Measurements from ENCODE around the gene PLXDC2. TPM values are rescaled to one million over a fixed set of nuclear protein-coding genes. Genes with fewer than 3 reads are reported as not detected.

PLXDC2 gene
- total RNA-seq, 1 donor from 2014 or later = 0.86 TPM

GRCh38 chr10:20114179-20114578, 297.9 kb downstream of the PLXDC2 start:
- no peak for DNase-seq (ENCODE audit: low read depth)
- no peak overlapping the region for H3K4me3 ChIP-seq (ENCODE audit: low read depth, low read length)
- TF ChIP-seq, protein P1, sequence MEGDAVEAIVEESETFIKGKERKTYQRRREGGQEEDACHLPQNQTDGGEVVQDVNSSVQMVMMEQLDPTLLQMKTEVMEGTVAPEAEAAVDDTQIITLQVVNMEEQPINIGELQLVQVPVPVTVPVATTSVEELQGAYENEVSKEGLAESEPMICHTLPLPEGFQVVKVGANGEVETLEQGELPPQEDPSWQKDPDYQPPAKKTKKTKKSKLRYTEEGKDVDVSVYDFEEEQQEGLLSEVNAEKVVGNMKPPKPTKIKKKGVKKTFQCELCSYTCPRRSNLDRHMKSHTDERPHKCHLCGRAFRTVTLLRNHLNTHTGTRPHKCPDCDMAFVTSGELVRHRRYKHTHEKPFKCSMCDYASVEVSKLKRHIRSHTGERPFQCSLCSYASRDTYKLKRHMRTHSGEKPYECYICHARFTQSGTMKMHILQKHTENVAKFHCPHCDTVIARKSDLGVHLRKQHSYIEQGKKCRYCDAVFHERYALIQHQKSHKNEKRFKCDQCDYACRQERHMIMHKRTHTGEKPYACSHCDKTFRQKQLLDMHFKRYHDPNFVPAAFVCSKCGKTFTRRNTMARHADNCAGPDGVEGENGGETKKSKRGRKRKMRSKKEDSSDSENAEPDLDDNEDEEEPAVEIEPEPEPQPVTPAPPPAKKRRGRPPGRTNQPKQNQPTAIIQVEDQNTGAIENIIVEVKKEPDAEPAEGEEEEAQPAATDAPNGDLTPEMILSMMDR (conservative IDR thresholded peaks at IDR 0.05; ENCODE audit: low read depth, low read length) = no peak

GRCh38 chr10:20115894-20116293, 299.7 kb downstream of the PLXDC2 start:
- TF ChIP-seq, protein P1 (conservative IDR thresholded peaks at IDR 0.05; ENCODE audit: low read depth, low read length) = no peak
- DNase-seq (ENCODE audit: low read depth) = no peak
- no peak overlapping the region for H3K4me3 ChIP-seq (ENCODE audit: low read depth, low read length)

DNA sequence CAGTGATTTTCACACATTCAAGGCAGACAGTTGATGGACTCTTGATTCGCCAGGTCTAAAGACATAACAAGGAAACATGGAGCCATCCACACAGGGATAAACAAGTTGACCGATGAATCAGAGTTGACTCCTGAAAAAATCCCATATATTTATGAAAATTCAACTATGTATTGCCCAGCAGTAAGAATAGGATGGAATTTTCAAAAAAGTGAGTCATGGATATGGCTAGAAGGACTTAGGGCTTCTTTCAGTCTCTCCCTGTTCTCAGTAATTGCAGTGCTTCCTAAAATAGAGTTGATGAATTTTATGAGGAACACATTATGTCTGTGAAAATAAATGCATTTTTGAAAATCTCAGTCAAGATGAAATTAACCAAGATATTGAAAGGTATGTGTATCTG, 301.2 kb downstream of the PLXDC2 start:
- no peak for DNase-seq (ENCODE audit: low read depth)
- TF ChIP-seq, protein P1 (conservative IDR thresholded peaks at IDR 0.05; ENCODE audit: low read depth, low read length) = no peak

GRCh38 chr10:20118119-20118518, 301.9 kb downstream of the PLXDC2 start:
- no peak overlapping the region for H3K4me3 ChIP-seq (ENCODE audit: low read depth, low read length)
- TF ChIP-seq, protein P1 (conservative IDR thresholded peaks at IDR 0.05; ENCODE audit: low read depth, low read length) = no peak
- no peak for DNase-seq (ENCODE audit: low read depth)

More for the DNA sequence above, 301.2 kb downstream of the PLXDC2 start:
- no peak overlapping the region for H3K4me3 ChIP-seq (ENCODE audit: low read depth, low read length)

DNA sequence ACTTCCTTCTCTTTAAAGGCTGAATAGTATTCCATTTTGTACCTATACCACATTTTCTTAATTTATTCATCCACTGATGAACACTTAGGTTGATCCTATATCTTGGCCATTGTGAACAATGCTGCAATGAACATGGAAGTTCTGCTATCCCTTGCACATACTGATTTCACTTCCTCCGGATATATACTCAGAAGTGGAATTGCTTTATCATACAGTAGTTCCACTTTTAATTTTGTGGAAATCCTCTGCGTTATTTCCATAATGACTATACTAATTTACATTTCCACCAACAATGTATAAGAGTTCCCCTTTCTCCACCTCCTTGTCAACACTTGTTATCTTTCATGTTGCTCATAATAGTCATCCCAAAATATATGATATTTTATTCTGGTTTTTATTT, 312.6 kb downstream of the PLXDC2 start:
- TF ChIP-seq, protein P1 (conservative IDR thresholded peaks at IDR 0.05; ENCODE audit: low read depth, low read length) = no peak
- DNase-seq (ENCODE audit: low read depth) = no peak
- H3K4me3 ChIP-seq (ENCODE audit: low read depth, low read length) = no peak overlapping the region

DNA sequence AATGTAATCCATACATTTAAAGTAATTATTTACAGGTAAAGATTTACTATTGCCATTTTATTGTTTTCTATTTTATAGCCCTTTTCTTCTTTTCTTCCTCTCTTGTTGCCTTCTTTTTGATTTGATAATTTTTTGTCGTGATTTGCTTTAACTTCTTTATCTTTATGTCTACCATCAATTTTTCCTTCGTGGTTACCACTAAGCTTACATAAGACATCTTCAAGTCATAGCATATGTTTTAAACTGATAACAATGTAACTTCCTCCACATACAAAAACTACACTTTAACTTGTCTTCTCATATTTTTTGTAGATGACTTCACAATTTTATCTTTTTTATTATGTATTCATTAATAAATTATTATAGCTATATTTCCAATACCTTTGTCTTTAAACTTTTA, 316.6 kb downstream of the PLXDC2 start:
- TF ChIP-seq, protein P1 (conservative IDR thresholded peaks at IDR 0.05; ENCODE audit: low read depth, low read length) = no peak
- H3K4me3 ChIP-seq (ENCODE audit: low read depth, low read length) = no peak overlapping the region
- no peak for DNase-seq (ENCODE audit: low read depth)

DNA sequence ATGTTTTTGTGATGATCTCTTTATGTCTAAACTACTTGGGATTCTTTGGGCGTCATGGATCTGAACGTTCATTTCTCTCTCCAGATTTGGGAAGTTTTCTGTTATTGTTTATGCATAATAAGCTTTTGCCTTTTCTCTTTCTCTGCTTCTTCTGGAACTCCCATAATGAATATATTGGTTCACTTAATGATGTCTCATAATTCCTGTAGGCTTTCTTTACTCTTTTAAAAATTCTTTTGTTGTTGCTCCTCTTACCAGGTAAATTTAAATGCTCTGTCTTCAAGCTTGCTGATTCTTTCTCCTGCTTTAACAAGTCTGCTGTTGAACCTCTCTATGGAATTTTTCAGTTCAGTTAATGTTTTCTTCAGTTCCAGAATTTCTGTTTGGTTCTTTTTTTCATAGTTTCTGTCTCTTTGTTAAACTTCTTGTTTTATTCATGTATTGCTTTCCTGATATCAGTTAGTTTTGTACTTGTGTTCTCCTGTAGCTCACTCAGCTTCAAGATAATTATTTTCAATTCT, 317.5 kb downstream of the PLXDC2 start:
- TF ChIP-seq, protein P1 (conservative IDR thresholded peaks at IDR 0.05; ENCODE audit: low read depth, low read length) = no peak
- no peak overlapping the region for H3K4me3 ChIP-seq (ENCODE audit: low read depth, low read length)
- no peak for DNase-seq (ENCODE audit: low read depth)

All from epithelial cell of proximal tubule (primary cell).